BLaER1 (cell line): ENCODE results near the gene LSM7.
A peak's percentile ranks its signal among the peaks of the same experiment; 100 is the strongest.

Experiments
- H3K27ac ChIP-seq: shearing (Covaris generic); formaldehyde crosslinking; 2 replicates; pipeline ENCODE4 v1.8.1; 2022
- H3K27me3 ChIP-seq: shearing (Covaris generic); formaldehyde crosslinking; 2 replicates; pipeline ENCODE4 v1.8.1; 2022
- H3K36me3 ChIP-seq: shearing (Covaris generic); formaldehyde crosslinking; 2 replicates; pipeline ENCODE4 v1.8.1; 2022
- H3K4me1 ChIP-seq: shearing (Covaris generic); formaldehyde crosslinking; 2 replicates; pipeline ENCODE4 v1.8.1; 2022
- H3K4me2 ChIP-seq: shearing (Covaris generic); formaldehyde crosslinking; 2 replicates; pipeline ENCODE4 v1.8.1; 2022
- H3K4me3 ChIP-seq: shearing (Covaris generic); formaldehyde crosslinking; 2 replicates; pipeline ENCODE4 v1.8.1; 2022
- H3K9ac ChIP-seq: shearing (Covaris generic); formaldehyde crosslinking; 2 replicates; pipeline ENCODE4 v1.8.1; 2022
- H3K9me3 ChIP-seq: shearing (Covaris generic); formaldehyde crosslinking; 2 replicates; pipeline ENCODE4 v1.8.1; 2022
- H4K20me1 ChIP-seq: shearing (Covaris generic); formaldehyde crosslinking; 2 replicates; pipeline ENCODE4 v1.8.1; 2022
- Cebpa-rat ChIP-seq: shearing (Covaris generic); IDR thresholded peaks from 2 replicates; pipeline ENCODE4 v1.8.1; 2022

LSM7 gene

DNA sequence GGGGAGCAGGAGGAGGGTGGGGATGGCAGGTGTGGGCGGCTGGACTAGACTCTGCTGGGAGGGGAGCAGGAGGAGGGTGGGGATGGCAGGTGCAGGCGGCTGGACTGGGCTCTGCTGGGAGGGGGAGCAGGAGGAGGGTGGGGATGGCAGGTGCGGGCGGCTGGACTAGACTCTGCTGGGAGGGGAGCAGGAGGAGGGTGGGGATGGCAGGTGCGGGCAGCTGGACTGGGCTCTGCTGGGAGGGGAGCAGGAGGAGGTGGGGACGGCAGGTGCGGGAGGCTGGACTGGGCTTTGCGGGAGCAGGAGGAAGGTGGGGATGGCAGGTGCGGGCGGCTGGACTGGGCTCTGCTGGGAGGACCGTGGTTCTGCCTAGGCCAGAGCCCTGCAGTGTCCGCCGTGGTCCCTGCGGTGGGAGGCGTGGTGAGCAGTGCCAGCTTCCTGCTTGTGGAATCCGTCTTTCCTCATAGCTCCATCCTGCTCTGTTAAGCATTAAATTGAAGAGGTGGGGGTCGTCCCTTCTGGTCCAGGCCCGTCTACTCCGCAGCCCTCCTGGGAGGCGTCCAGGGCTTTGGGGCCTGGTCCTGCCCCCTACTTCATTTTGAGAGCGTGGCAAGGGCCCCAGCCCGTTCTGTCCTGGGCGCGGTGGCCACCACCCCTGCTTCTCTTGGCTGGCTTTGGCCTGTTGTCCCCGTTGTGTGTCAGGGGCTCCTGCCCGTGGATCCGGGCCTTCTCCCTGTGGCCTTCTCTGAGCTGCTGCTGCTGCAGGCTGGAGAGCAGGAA, 4.8 kb upstream of the LSM7 start:
- H3K27ac ChIP-seq: peak overlapping the region; percentile 95
- no peaks in the 10 kb centered on the region for H3K27me3 ChIP-seq
- H3K4me1 ChIP-seq: peaks cover 85% of the 10 kb centered on the region
- peaks cover 15% of the 10 kb centered on the region for H3K36me3 ChIP-seq
- H3K9me3 ChIP-seq: no peaks in the 10 kb centered on the region
- peak overlapping the region; percentile 52 for H3K4me3 ChIP-seq
- H3K4me2 ChIP-seq: peak overlapping the region; percentile 97
- peak overlapping the region; percentile 80 for H3K9ac ChIP-seq
- no peak for TF ChIP-seq Cebpa-rat
- H4K20me1 ChIP-seq: peaks cover 64% of the 10 kb centered on the region

DNA sequence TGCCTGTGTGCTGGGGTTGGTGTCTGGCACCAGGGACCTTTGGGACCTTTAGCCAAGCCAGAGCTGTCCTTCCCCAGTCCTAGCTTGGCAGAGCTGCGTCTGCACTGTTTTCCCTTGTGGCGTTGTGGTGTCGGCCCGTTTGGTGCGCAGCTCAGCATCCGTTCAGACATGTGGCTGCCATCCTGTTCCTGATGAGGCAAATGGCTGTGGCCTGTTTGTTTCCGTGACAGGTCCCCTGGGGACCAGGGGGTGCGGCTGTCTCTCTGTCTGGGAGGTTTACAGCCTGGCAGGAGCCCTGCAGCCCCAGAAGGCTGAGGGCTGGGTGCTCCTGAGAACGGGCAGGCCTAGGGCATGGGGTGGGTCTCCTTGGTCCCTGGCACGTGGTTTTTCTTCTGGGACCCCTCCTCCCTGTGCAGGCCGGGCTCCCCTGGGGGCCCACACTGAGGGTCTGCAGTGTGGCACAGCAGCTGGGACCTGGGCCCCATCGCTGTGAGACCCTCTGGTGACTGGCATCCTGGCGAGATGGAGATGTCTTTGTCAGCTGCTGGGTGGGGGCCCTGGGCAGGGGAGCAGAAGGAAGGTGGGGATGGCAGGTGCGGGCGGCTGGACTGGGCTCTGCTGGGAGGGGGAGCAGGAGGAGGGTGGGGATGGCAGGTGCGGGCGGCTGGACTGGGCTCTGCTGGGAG, 4.1 kb upstream of the LSM7 start:
- no peak; the same call in 1 of the 2 replicates for TF ChIP-seq Cebpa-rat
- Histone ChIP-seq H3K9ac (peak overlapping the region; percentile 91), H3K36me3 (0 out of 2 replicates have a peak, but pooled peaks cover 12% of the 10 kb centered on the region), H3K4me1 (peaks cover 80% of the 10 kb centered on the region), H3K4me3 (peak overlapping the region; percentile 87), H3K27ac (peak overlapping the region; percentile 95), H4K20me1 (peaks cover 57% of the 10 kb centered on the region), H3K27me3 (no peaks in the 10 kb centered on the region), H3K9me3 (no peaks in the 10 kb centered on the region), H3K4me2 (peak overlapping the region; percentile 97)

DNA sequence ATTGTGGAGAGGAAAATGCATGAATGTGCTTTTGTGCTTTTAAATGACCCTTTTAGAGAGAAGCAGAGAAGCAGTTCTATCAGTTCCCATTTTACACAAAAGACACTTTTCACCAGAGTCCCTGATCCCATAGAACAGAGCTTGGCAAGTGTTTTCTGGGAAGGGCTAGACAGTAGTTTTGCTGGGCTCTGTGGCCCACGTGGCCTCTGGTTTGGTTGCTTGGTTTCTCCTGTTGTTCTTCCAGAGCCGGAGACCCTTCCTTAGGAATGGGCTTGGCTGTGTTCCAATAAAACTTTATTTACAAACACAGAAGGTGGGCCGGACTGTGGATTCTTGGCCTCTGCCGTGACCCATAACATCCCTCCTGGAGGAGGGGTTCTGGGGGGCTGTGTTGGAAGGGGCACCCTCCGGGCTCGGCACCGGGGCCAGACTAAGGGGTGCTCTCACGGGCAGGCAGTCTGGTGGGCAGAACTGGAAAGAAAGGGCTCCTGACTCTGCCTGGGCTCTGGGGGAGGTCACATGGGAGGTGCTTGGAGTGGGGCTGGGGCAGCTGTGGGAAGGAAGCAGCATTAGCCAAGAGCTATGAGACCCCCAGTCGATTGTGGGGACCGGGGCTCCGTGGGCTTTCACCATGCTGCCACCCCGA, 3.3 kb upstream of the LSM7 start:
- H4K20me1 ChIP-seq: peaks cover 57% of the 10 kb centered on the region
- H3K27me3 ChIP-seq: no peaks in the 10 kb centered on the region
- H3K4me1 ChIP-seq: peaks cover 80% of the 10 kb centered on the region
- no peak for TF ChIP-seq Cebpa-rat
- no peaks in the 10 kb centered on the region for H3K9me3 ChIP-seq
- peak overlapping the region; percentile 87 for H3K4me3 ChIP-seq
- peak overlapping the region; percentile 95 for H3K27ac ChIP-seq
- H3K36me3 ChIP-seq: 0 out of 2 replicates have a peak, but pooled peaks cover 12% of the 10 kb centered on the region
- peak overlapping the region; percentile 91 for H3K9ac ChIP-seq
- peak overlapping the region; percentile 97 for H3K4me2 ChIP-seq

DNA sequence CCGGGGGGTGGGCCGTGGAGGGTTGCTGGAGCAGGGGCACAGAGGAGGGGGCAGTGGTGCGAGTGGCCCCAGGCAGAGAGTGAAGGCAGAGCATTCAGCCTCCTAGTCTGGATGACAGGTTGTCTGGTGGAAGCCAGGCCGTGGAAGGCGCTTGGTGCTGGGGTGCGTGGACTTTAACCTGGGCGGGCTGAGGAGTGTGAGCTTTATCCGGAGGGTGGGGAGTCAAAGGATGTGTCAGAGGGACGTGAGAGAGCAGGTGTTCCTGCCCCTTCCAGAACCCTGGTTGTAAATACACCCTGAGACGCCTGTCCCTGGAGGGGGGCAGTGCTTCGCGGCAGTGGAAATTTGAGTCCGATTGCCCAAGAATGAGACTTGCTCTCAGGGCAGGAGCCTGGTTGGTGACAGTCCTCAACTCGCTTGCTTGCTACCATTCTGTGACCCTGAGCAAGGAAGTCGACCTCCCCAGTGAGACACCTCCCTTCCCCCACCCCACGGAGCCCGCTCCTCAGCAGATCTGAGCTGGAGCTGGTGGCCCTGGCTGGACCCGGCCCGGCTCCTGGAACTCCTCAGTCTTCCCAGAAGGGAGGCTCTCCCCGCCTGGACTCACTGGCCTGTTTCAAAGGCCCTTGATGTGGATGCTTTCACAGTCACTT, 2.4 kb upstream of the LSM7 start:
- H3K36me3 ChIP-seq: peaks cover 15% of the 10 kb centered on the region; the same call in 1 of the 2 replicates
- H3K4me3 ChIP-seq: peak overlapping the region; percentile 87
- no peaks in the 10 kb centered on the region for H3K27me3 ChIP-seq
- peak overlapping the region; percentile 91 for H3K9ac ChIP-seq
- peaks cover 52% of the 10 kb centered on the region for H4K20me1 ChIP-seq
- no peak for TF ChIP-seq Cebpa-rat
- no peaks in the 10 kb centered on the region for H3K9me3 ChIP-seq
- H3K4me1 ChIP-seq: peaks cover 80% of the 10 kb centered on the region
- H3K27ac ChIP-seq: peak overlapping the region; percentile 95
- peak overlapping the region; percentile 97 for H3K4me2 ChIP-seq

DNA sequence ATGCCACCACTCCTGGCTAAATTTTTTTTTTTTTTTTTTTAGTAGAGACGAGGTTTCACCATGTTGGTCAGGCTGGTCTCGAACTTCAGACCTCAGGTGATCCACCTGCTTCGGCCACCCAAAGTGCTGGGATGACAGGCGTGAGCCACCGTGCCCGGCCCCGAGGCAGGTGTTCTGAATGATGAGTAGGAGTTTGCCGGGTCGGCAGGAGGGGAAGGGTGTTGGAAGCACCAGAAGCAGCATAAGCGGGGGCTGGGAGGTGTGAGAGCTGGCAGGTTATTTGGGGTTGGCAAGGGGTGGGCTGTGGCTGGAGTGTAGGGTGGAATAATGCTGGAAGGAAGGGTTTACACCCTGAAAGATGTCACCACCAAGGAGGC, 1.9 kb upstream of the LSM7 start:
- peaks cover 81% of the 10 kb centered on the region for H3K4me1 ChIP-seq

DNA sequence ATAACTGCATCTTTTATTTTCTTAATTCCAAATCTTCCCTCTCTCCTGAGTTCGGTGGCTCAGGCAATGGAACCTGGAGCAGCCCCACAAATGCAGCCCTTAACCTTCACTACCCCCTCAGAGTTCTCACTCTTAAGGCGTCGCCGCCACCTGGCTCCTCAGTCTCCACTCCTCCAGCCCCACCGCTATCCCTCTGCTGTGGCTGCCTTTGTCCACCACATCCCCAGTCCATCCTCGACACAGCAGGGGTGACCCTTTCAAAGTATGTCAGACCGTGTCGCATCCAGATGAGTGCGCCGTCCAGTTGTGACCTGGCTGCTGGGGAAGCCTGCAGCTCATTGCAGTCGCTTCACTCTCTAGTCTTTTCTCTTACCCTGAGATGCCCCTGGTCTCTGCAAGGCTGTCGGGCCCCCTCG, 1.1 kb upstream of the LSM7 start:
- H3K9me3 ChIP-seq: no peaks in the 10 kb centered on the region
- H3K9ac ChIP-seq: peak overlapping the region; percentile 91
- H4K20me1 ChIP-seq: peaks cover 52% of the 10 kb centered on the region
- peak overlapping the region; percentile 97 for H3K4me2 ChIP-seq
- H3K36me3 ChIP-seq: peaks cover 8% of the 10 kb centered on the region; the same call in 1 of the 2 replicates
- TF ChIP-seq Cebpa-rat: no peak
- peak overlapping the region; percentile 95 for H3K27ac ChIP-seq
- peak overlapping the region; percentile 87 for H3K4me3 ChIP-seq
- H3K27me3 ChIP-seq: no peaks in the 10 kb centered on the region
- peaks cover 83% of the 10 kb centered on the region for H3K4me1 ChIP-seq

More for the DNA sequence above, 1.9 kb upstream of the LSM7 start:
- peaks cover 15% of the 10 kb centered on the region; the same call in 1 of the 2 replicates for H3K36me3 ChIP-seq
- no peak for TF ChIP-seq Cebpa-rat
- no peaks in the 10 kb centered on the region for H3K9me3 ChIP-seq
- peak overlapping the region; percentile 87 for H3K4me3 ChIP-seq
- peaks cover 52% of the 10 kb centered on the region for H4K20me1 ChIP-seq
- peak overlapping the region; percentile 95 for H3K27ac ChIP-seq
- H3K9ac ChIP-seq: peak overlapping the region; percentile 91
- H3K4me2 ChIP-seq: peak overlapping the region; percentile 97
- no peaks in the 10 kb centered on the region for H3K27me3 ChIP-seq

DNA sequence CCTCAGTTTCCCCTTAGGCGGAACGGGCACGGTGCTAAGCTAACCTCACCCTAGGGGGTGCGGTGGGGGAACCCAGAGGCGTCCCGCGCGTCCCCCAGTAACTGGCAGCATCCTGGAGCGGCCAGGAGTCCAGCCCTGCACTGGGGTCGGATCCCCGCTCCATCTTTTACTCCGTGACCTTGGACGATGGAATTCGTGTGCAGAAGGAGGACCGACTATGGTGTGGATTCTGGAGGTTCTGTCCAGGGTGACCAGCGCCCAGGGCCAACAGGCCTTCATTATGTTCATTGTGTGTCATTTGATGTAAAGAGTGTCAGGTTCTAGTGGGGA, 728 bp upstream of the LSM7 start:
- Histone ChIP-seq H3K9ac (peak overlapping the region; percentile 91), H3K4me2 (peak overlapping the region; percentile 97), H3K27ac (peak overlapping the region; percentile 95), H3K4me1 (peaks cover 83% of the 10 kb centered on the region), H3K4me3 (peak overlapping the region; percentile 87), H3K9me3 (no peaks in the 10 kb centered on the region), H4K20me1 (peaks cover 52% of the 10 kb centered on the region), H3K27me3 (no peaks in the 10 kb centered on the region), H3K36me3 (peaks cover 6% of the 10 kb centered on the region; the same call in 1 of the 2 replicates)
- TF ChIP-seq Cebpa-rat: no peak

DNA sequence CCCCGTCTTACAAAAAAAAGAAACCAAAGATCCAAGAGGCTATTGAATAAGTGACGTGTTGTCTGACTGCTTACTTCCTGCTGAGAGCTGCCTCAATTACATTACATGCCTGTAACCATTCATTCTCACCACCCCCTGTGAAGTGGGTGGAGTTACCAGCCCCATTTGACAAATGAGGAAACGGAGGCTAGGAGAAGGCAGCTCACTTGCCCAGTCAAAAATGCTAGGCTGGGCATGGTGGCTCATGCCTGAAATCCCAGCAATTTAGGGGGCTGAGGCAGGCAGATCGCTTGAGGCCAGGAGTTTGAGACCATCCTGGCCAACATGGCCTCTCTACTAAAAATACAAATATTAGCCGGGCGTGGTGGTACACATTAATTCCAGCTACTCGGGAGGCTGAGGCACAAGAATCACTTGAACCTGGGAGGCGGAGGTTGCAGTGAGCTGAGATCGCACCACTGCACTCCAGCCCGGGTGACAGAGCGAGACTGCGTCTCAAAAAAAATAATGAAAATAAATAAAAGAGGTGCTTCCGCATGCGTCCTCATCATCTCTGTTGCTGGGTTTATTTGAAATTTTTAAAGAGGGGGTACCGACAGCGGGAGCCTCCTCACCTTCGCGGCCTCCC, 499 bp downstream of the LSM7 start:
- H3K27ac ChIP-seq: peak overlapping the region; percentile 95
- no peak for TF ChIP-seq Cebpa-rat
- H3K4me1 ChIP-seq: peaks cover 83% of the 10 kb centered on the region
- H3K4me3 ChIP-seq: peak overlapping the region; percentile 87
- no peaks in the 10 kb centered on the region for H3K9me3 ChIP-seq
- H3K9ac ChIP-seq: peak overlapping the region; percentile 91
- peak overlapping the region; percentile 97 for H3K4me2 ChIP-seq
- H3K36me3 ChIP-seq: peaks cover 15% of the 10 kb centered on the region
- no peaks in the 10 kb centered on the region for H3K27me3 ChIP-seq
- peaks cover 50% of the 10 kb centered on the region for H4K20me1 ChIP-seq
